Measurements from ENCODE around the gene TNFRSF13B.
"Not testable (repeated sequence)": the region's sequence is repeated elsewhere in the genome, so short reads cannot be mapped to it uniquely, and the experiment has no call there.

The TNFRSF13B gene

GRCh38 chr17:16924696-16925440, 47.0 kb downstream of the TNFRSF13B start:
- no peak for DNase-seq

GRCh38 chr17:16923904-16924695, 47.8 kb downstream of the TNFRSF13B start:
- DNase-seq = no peak

GRCh38 chr17:16923097-16923903, 48.6 kb downstream of the TNFRSF13B start:
- DNase-seq = no peak

GRCh38 chr17:16922386-16923096, 49.4 kb downstream of the TNFRSF13B start:
- DNase-seq = peak; percentile 23

DNA sequence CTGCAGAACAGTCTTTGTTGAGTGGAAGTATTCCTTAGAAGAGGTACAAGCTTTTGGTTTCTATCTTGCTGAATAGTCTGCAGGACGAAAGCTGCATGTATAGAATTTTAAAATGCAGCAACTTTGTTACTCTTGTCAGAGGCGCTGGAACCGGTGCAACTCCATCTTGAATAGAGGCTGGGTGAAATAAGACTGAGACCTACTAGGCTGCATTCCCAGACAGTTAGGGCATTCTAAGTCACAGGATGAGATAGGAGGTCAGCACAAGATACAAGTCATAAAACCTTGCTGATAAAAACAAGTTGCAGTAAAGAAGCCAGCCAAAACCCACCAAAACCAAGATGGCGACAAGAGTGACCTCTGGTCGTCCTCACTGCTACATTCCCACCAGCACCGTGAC, 50.5 kb downstream of the TNFRSF13B start:
- DNase-seq = not testable (repeated sequence)

- no peak for DNase-seq
Observed at GRCh38 chr17:16920628-16921020, 51.3 kb downstream of the TNFRSF13B start.

DNA sequence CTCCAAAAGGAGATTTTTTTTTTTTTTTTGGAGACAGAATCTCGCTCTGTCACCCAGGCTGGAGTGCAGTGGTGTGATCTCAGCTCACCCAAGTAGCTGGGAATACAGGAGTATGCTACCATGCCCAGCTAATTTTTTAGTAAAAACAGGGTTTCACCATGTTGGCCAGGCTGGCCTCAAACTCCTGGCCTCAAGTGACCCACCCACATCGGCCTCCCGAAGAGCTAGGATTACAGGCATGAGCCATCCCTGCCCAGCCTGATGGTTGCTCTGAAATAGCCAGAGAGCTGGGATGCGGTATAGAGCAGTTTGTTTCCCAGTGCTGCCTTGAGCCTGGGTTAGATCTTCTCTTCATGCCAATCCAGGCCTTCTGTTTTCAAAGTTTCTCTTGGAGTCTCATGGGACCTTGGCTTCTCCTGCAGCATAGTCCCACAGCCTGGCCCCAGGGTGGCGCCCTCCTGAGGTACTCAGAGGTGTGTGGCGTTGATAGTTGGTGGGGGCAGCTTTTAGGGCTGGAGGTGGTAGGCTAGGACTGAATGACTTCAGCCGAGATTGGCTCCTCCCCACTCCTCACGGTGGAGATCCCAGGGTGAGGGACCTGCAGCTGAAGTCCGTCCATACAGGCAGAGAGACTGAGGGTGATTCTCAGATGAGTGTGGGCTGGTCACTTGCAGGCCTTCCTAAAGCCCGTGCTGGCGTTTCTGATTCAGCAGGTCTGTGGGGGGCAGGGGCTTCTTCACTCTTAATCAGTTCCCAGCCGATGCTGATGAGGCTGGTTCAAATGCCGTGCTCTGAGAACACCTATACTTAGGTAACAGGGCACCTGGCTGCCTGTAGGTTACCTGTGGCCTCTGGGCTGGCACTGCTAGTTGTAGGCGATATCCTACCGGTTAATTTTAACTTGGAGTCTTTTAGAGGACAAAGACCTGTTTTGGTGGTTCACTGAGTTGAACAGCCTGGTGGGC, 52.0 kb downstream of the TNFRSF13B start:
- no peak for DNase-seq

DNA sequence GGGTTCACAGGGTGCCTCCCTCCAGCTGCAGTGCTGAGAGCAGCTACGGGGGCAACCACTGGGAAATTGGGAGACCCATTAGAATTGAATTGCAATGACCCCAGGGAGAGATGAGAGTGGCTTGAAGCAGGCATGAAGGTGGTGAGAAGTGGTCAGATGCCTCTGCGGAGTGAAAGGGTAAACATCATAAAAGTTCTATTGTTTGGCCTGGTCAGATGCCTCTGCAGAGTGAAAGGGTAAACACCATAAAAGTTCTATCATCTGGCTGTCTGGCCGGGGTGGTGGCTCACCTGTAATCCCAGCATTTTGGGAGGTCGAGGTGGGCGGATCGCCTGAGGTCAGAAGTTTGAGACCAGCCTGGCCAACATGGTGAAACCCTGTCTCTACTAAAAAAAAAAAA, 53.5 kb downstream of the TNFRSF13B start:
- no peak for DNase-seq

GRCh38 chr17:16917671-16918394, 54.1 kb downstream of the TNFRSF13B start:
- DNase-seq = no peak

DNA sequence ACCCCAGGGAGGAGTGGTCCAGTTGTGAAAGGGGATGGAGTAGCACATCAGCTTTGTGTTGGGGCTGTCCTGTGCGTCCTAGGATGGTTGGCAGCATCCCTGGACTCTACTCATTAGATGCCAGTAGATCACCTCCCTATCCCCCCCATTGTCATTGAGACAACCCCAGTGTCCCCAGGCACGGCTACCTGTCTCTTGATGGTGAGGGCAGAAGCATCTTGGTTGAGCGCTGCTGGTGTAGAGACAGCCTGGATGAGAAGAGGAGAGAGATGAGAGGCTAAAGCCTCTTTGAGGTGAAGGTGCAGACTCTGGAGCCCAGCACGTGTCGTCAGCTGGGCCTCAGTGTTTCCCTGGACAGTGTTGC, 55.4 kb downstream of the TNFRSF13B start:
- DNase-seq = no peak

- DNase-seq = peak; percentile 21
Observed at GRCh38 chr17:16915752-16916556, 56.0 kb downstream of the TNFRSF13B start.

GRCh38 chr17:16913463-16913862, 58.5 kb downstream of the TNFRSF13B start:
- DNase-seq = no peak

GRCh38 chr17:16912021-16912962, 59.6 kb downstream of the TNFRSF13B start:
- DNase-seq = no peak

DNA sequence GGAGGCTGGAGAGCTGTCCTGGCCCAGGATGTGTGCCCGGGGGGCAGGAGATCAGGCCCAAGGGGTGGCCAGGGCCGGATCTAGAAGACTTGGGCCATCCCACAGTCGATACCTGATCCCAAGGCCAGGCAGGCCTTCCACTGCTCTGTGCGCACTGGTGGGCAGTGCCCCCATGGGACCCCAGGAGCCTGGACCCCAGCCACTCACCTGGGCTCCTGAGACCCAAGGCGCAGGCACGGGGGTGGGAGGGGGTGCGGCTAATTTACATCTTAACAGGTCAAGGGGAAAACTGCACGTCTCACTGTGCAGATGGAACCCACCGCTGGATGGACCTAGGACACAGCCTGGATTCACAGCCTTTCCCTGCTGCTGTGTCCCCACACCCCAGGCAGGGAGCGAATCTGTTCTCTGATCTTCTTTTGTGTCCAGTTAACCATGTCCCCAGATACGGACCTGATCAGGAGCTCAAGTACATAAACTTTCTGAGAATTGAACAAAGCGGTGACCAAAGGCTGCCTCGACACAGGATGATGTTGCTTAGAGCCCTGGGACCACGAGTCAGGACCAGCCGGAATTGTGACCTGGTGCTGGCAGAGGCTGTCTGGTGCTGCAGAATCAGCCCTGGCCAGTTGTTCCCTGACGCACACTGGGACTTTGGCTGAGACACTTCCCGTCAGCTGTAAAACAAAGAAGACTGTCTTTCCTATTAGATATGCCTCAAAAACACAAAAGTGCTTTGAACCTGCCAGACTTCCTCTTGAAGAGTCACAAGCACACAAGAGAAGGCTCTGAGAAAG, 60.6 kb downstream of the TNFRSF13B start:
- DNase-seq = no peak

DNA sequence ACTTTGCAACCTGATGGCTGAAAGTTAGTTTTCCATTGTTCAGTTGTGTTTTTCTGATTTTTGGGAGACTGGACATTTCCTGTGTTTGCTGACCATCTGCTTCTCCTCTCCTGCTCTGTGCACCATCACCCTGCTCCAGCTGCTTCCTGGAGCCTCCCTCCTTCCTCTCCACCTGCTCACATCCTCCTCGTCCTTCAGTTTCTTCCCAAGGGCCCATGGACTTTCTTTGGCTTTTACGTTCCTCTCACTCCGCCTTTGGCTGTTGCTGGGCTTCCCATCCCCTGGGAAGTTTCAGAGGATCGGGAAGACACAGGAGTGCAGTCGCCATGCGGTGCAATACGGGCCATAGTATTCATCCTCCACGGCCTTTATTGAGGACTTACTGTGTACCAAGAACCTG, 61.6 kb downstream of the TNFRSF13B start:
- no peak for DNase-seq

- DNase-seq = no peak
Observed at GRCh38 chr17:16909472-16910246, 62.3 kb downstream of the TNFRSF13B start.

DNA sequence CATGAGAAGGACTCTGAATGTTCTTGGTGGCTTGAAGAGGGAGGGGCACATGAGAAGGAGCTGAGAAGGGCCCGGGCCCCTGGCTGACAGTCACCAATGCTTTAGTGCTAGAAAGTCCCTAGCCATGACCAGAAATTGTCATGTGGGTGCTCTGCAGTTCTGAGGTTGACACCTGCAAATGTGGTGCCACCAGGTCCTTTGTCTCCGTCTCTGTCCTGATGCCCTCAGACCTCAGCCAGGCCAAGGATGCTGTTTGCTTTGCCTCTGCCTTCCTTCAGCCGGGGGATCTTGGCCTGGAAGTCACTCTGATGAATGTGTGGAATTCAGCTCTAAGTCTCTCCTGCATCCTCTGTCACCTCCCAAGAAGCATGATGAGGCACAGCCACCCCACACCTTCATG, 63.6 kb downstream of the TNFRSF13B start:
- DNase-seq = no peak

All from CD4-positive, alpha-beta T cell treated with Interleukin-21 for 1 hour (primary cell).